ENCODE data around the gene OR4K14. TPM values are rescaled to one million over a fixed set of nuclear protein-coding genes. Genes with fewer than 3 reads are reported as not detected.
"Not testable (repeated sequence)": the region's sequence is repeated elsewhere in the genome, so short reads cannot be mapped to it uniquely, and the experiment has no call there.

Gene OR4K14
- total RNA-seq, 2 donors from 2014 or later = not detected

GRCh38 chr14:19993438-19993837 is 25.7 kb downstream of the OR4K14 start:
- no peaks in the 10 kb centered on the region for H3K27me3 ChIP-seq
- TF ChIP-seq CTCF (IDR thresholded peaks at IDR 0.05) = no peak

GRCh38 chr14:19975291-19975690 is 43.8 kb downstream of the OR4K14 start, which contains the start of gene OR4K15:
Gene OR4K15, plus strand, starts transcription at chr14:19975591. Its CDS starts 0 bp downstream, at chr14:19975591.
- H3K27ac ChIP-seq = no peak within 1 kb of the TSS
- no peaks in the 10 kb centered on the region for H3K27me3 ChIP-seq
- no peaks in the 10 kb centered on the region for H3K4me1 ChIP-seq
- no peak for DNase-seq
- H3K9ac ChIP-seq (ENCODE audit: low read depth in 2 of 2, low read length in 2 of 2) = no peak within 1 kb of the TSS
- H3K4me3 ChIP-seq = no peak within 1 kb of the TSS
- H3K9me3 ChIP-seq = no peaks in the 10 kb centered on the region
- intact Hi-C loops (cut with DNase I) = no loop called here
- H3K36me3 ChIP-seq = no peaks in the 10 kb centered on the region
- TF ChIP-seq CTCF (IDR thresholded peaks at IDR 0.05) = no peak

More at GRCh38 chr14:19993438-19993837, 25.7 kb downstream of the OR4K14 start:
- Histone ChIP-seq H3K9me3 (no peaks in the 10 kb centered on the region), H3K9ac (ENCODE audit: low read depth in 2 of 2, low read length in 2 of 2) (no peak overlapping the region), H3K4me3 (no peak overlapping the region), H3K36me3 (no peaks in the 10 kb centered on the region), H3K4me1 (no peaks in the 10 kb centered on the region), H3K27ac (no peak overlapping the region)
- intact Hi-C loops (cut with DNase I) = no loop called here
- DNase-seq = no peak

- Histone ChIP-seq H3K4me1 (no peaks in the 10 kb centered on the region), H3K4me3 (no peak overlapping the region), H3K27ac (no peak overlapping the region), H3K9me3 (no peaks in the 10 kb centered on the region), H3K36me3 (no peaks in the 10 kb centered on the region), H3K9ac (ENCODE audit: low read depth in 2 of 2, low read length in 2 of 2) (no peak overlapping the region), H3K27me3 (no peaks in the 10 kb centered on the region)
- DNase-seq = no peak
- intact Hi-C loops (cut with DNase I) = no loop called here
- no peak for TF ChIP-seq CTCF (IDR thresholded peaks at IDR 0.05)
These were observed 44.3 kb downstream of the OR4K14 start for GRCh38 chr14:19974844-19975243.

- H3K36me3 ChIP-seq; H3K4me3 ChIP-seq; H3K27ac ChIP-seq; H3K27me3 ChIP-seq; H3K4me1 ChIP-seq; H3K9ac ChIP-seq (ENCODE audit: low read depth in 2 of 2, low read length in 2 of 2); DNase-seq; intact Hi-C loops (cut with DNase I); H3K9me3 ChIP-seq: not testable (repeated sequence)
These were observed 49.4 kb downstream of the OR4K14 start for GRCh38 chr14:19969735-19970134.

Other genes with a start within 250 kb of the OR4K14 start
- not detected for gene OR4M1, start 245.8 kb downstream of the OR4K14 start, total RNA-seq
- not detected for gene OR4N2, start 215.5 kb downstream of the OR4K14 start, total RNA-seq
- gene OR4K2, start 144.2 kb downstream of the OR4K14 start, total RNA-seq = not detected
- not detected for gene OR4K5, start 98.7 kb downstream of the OR4K14 start, total RNA-seq
- not detected for gene OR4K1, start 88.4 kb downstream of the OR4K14 start, total RNA-seq
- gene OR4K15, start 43.7 kb downstream of the OR4K14 start, total RNA-seq = not detected
- gene OR4Q2, start 17.1 kb downstream of the OR4K14 start, total RNA-seq = not detected
- gene OR4K13, start 16.7 kb upstream of the OR4K14 start, total RNA-seq = not detected
- gene OR4L1, start 40.7 kb upstream of the OR4K14 start, total RNA-seq = not detected
- not detected for gene OR4K17, start 91.4 kb upstream of the OR4K14 start, total RNA-seq
- not detected for gene OR4N5, start 119.5 kb upstream of the OR4K14 start, total RNA-seq
- gene OR11G2, start 171.6 kb upstream of the OR4K14 start, total RNA-seq = not detected
- gene OR11H6, start 204.4 kb upstream of the OR4K14 start, total RNA-seq = not detected
- not detected for gene OR11H7, start 209.7 kb upstream of the OR4K14 start, total RNA-seq
- not detected for gene OR11H4, start 220.0 kb upstream of the OR4K14 start, total RNA-seq

Measured in colonic mucosa (tissue), 4 donors.